ENCODE measurements around the gene CARD14. TPM values are rescaled to one million over a fixed set of nuclear protein-coding genes. Genes with fewer than 3 reads are reported as not detected.

The CARD14 gene
- polyA plus RNA-seq, 3 donors: 0.06 to 0.10 TPM; not detected in 1

DNA sequence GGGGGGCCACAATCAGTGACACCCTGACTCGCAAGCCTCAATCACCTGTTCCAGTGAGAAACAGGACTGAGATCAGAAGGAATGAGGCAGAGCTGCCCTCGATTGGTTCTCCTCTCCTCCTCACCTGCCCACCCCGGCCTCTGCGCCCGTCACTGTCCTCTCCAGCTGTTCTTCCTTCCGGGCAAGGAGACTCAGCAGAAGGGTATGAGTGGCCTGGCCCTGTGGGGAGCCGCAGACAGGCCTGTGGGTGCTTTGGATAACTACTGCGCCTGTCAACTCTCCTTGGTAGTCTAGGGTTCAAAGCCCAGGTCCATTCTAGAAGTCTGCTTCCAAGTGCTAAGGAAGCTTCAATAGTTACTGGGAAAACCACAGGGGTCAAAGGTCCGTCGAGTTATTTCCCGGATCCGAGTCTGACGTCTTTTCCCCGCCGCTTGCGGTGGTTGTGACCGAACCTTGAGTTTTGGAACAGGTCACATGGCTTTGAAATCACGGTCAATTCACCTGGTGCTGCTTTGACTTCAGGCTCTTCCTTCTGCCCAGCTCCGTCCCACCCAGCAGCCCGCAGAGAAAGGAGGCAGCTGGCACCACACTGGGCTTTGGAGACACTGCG lies 8.3 kb downstream of the CARD14 start:
- no peak overlapping the region for H3K27ac ChIP-seq (ENCODE audit: low read depth, low read length)
- WGBS, 3 donors: 79 to 85% (median 84%) methylated on average over 21 of the region's 21 CpGs

DNA sequence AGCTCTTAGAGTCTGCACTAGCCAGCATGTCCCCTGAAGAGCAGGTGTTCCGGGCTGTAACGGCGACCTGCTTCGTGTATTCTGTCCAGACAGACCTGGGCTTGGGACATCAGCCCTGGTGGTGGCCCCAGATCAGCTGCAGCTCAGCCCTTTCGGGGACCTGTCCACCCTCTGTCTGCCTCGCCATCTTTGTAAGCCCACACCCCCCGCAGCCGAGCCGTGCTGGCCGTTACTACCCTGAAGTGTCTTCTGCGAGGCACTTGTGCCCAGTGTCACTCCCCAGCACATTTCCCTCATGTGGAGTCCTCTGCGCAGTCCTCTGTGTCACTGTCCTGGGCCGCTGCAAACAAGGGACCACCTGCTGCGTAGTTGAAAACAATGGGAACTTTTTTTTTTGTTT lies 10.4 kb downstream of the CARD14 start:
- H3K27ac ChIP-seq (ENCODE audit: low read depth, low read length): no peak overlapping the region
- 82 to 92% (median 82%) methylated on average over 14 of the region's 14 CpGs for WGBS, 3 donors

DNA sequence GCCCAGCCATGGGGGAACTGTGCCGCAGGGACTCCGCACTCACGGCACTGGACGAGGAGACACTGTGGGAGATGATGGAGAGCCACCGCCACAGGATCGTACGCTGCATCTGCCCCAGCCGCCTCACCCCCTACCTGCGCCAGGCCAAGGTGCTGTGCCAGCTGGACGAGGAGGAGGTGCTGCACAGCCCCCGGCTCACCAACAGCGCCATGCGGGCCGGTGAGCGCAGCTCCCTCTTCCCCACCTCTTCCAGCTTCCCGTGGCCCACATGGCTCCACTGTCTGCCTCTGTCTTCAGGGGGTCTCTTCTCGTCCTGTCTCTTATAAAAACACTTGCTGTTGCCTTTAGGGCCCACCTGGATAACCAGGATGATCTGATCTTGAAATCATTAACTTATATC lies 11.6 kb downstream of the CARD14 start:
- WGBS, 3 donors: 88 to 94% (median 90%) methylated on average over 17 of the region's 17 CpGs
- H3K27ac ChIP-seq (ENCODE audit: low read depth, low read length): no peak overlapping the region

DNA sequence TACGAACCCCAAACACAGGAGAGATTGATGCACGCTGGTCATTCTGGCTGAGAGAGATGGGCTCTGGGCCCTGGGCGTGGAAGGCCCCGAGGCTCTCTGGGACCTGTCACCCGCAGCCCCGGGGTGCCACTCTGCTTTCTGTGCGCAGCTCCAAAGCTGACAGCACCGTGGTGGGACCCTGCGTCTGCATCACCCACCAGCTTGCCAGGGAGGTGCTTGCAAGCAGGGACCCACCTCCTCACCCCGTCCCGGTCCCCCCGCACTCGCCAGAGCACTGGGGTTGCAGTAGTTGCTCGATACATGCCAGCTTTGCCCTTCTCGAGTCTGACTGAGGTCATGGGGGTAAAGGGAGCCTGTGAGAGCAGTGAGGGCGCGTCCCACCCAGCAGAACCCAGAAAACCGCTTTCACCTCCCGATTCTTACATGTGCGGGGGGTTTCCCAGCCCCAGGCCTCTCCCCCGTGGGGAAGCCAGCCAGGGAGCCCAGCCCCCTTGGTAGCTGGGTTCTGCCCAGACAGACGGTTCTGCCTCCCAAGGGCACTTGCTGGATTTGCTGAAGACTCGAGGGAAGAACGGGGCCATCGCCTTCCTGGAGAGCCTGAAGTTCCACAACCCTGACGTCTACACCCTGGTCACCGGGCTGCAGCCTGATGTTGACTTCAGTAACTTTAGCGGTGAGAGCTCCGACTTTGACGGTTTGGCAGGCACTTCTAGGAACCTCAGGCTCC lies 12.5 kb downstream of the CARD14 start:
- 87 to 89% (median 88%) methylated on average over 30 of the region's 30 CpGs for WGBS, 3 donors
- no peak overlapping the region for H3K27ac ChIP-seq (ENCODE audit: low read depth, low read length)

DNA sequence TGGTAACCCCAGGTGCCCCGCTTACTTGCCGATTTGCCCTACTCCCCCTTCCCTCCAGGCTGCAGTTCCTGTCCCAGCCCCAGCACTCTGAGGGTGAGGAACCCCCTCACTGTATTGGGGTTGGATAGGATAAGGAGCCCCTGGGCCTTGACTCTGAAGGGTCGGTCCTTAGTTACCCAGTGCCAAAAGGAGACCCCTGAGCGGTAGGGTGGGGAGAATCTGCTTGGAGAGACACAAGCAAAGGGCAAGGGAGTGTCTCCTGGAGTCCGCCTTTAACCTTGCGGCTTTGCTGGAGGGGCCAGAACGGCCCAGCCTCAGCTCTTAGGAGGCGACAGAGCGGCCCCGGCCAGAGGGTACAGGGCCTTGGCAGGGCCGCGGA lies 13.0 kb downstream of the CARD14 start:
- 92 to 93% (median 92%) methylated on average over 12 of the region's 12 CpGs for WGBS, 3 donors
- no peak overlapping the region for H3K27ac ChIP-seq (ENCODE audit: low read depth, low read length)

DNA sequence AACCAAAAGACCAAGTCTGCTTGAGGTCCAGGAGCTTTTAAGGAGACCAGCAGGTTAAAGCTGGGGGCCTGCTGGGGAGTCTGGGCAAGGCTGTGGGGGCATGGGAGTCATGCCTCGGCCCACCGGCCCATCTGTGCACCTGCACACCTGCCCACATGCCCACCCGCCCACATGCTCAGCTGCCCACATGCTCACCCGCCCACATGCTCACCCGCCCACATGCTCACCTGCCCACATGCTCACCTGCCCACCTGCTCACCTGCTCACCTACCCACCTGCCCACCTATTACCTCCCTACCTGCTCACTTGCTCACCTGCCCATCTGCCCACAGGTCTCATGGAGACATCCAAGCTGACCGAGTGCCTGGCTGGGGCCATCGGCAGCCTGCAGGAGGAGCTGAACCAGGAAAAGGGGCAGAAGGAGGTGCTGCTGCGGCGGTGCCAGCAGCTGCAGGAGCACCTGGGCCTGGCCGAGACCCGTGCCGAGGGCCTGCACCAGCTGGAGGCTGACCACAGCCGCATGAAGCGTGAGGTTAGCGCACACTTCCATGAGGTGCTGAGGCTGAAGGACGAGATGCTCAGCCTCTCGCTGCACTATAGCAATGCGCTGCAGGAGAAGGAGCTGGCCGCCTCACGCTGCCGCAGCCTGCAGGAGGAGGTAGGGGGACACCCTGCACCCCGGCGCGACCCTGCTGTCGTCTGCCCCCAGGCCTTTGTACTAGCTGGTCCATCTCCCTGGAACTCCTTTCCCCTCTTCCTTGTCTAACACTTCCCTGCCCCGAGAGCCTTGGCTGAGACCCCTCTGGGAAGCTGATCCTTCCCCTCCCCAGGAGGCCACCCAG lies 14.0 kb downstream of the CARD14 start:
- 78 to 83% (median 81%) methylated on average over 23 to 26 of the region's 26 CpGs for WGBS, 3 donors
- H3K27ac ChIP-seq (ENCODE audit: low read depth, low read length): no peak overlapping the region

DNA sequence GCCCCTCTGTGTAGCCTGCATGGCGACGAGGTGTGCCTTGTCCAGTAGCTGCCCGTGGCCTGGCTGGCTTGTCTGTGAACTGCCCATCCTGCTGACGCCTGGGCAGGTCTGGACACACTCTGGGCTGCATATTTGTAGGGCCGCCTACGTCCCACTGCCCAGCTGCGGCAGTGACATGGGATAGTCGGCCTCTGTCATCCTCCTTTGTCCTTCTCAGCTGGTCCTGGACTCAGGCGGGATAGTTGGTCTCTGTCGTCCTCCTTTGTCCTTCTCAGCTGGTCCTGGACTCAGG lies 14.5 kb downstream of the CARD14 start:
- 84 to 86% (median 85%) methylated on average over 8 to 10 of the region's 10 CpGs for WGBS, 3 donors
- H3K27ac ChIP-seq (ENCODE audit: low read depth, low read length): no peak overlapping the region

DNA sequence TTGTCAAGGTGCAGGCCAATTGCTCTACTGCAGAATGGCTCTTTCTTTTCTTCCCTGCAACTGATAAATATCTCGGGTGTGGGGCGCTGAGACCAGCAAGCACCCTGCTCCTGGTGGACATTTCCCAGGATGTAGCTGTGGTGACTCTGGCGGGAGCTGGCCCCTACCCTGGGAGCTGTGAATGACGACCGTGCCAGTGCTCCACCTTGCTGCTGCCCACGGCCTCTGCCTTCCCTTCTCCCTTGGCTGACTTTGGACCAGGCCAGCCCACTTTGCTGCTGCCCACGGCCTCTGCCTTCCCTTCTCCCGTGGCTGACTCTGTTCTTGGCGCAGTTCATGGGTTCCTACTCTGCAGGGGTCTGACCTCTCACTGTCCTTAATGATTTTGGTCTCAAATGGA lies 16.1 kb downstream of the CARD14 start:
- 87 to 89% (median 89%) methylated on average over 9 of the region's 9 CpGs for WGBS, 3 donors
- no peak overlapping the region for H3K27ac ChIP-seq (ENCODE audit: low read depth, low read length)

DNA sequence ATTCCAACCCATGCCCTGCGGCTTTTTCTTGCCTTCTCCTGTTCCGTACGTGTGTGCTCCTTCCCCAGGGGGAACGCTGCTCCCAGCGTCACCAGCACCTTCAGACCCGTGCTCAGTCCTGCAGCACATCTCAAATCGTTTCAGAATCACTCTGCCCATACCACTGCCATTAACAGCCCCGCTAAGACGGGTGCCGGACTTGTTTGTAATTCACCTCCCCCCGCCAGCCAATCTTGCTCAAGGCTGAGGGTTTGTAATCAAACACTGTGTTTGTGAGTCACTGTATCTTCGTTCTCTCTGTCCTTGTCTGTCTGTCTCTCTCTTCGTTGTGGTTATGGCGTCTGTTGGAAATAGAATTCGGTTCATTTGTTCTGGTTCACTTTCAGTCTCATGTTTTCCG lies 17.3 kb downstream of the CARD14 start:
- no peak overlapping the region for H3K27ac ChIP-seq (ENCODE audit: low read depth, low read length)
- 60 to 81% (median 74%) methylated on average over 16 of the region's 16 CpGs for WGBS, 3 donors

DNA sequence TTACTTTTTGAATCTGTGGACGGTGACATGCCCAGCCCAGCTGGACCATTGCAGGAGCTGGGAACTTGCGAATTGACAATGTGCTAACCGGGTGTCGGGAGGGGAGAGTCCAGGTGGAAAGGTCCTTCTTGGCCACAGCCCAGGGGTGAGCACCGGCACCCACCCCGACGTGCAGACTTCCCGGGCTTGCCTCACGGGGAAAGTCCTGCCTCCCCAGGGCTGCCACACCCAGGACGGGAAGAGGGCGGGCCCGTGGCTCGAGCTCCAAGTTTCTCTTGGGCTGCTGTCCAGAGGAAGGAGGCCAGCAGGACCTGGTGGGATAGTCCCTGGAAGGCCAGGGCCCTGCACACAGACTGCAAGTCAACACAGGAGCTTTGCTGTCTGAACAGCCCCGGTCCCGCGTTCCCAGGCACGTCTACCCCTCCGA lies 17.7 kb downstream of the CARD14 start:
- 40 to 46% (median 42%) methylated on average over 15 to 18 of the region's 18 CpGs for WGBS, 3 donors
- H3K27ac ChIP-seq (ENCODE audit: low read depth, low read length): no peak overlapping the region

DNA sequence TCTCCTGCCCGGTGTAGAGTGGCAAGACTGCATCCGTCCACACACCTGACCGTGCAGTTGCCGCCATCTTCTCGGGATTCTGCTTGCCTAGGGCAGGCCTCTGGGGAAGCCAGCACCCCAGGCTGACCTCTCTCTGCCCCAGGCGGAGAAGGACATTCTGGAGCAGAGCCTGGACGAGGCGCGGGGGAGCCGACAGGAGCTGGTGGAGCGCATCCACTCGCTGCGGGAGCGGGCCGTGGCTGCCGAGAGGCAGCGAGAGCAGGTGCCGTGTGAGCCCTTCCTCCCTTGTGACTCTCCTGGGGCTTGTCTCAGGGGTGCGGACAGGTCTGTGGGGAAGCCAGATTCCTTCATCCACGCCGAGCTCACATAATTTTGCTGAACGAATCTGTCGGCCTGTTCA lies 19.8 kb downstream of the CARD14 start:
- WGBS, 3 donors: 79 to 89% (median 81%) methylated on average over 23 of the region's 23 CpGs
- no peak overlapping the region for H3K27ac ChIP-seq (ENCODE audit: low read depth, low read length)

DNA sequence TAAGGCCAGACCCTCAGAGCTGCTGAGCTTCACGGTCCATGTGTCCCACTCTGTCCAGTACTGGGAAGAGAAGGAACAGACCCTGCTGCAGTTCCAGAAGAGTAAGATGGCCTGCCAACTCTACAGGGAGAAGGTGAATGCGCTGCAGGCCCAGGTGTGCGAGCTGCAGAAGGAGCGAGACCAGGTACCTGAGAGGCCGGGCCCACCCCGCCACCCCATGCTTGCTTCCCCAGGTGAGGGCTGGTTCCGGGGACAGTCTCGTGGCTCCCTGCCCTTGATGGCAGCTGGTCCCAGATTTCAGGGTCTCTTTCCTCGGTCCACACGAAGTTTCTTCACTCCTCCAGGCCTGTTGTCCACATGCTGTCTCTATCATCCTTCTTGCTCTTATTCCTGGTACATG lies 20.9 kb downstream of the CARD14 start:
- no peak overlapping the region for H3K27ac ChIP-seq (ENCODE audit: low read depth, low read length)
- 92 to 96% (median 92%) methylated on average over 10 of the region's 10 CpGs for WGBS, 3 donors

DNA sequence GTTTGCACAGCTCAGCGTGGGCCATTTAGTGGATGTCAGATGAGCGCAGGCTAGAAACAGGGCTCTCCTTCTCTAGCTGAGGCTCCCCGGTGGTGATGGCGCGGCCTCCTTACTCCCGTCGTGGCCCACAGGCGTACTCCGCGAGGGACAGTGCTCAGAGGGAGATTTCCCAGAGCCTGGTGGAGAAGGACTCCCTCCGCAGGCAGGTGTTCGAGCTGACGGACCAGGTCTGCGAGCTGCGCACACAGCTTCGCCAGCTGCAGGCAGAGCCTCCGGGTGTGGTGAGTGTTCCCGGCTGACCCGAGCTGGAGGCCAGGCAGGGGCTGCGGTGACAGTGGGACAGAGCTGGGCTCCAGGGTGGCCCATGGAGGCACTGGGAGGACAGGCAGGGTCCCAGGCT lies 21.4 kb downstream of the CARD14 start:
- 74 to 85% (median 82%) methylated on average over 20 of the region's 20 CpGs for WGBS, 3 donors
- H3K27ac ChIP-seq (ENCODE audit: low read depth, low read length): no peak overlapping the region

DNA sequence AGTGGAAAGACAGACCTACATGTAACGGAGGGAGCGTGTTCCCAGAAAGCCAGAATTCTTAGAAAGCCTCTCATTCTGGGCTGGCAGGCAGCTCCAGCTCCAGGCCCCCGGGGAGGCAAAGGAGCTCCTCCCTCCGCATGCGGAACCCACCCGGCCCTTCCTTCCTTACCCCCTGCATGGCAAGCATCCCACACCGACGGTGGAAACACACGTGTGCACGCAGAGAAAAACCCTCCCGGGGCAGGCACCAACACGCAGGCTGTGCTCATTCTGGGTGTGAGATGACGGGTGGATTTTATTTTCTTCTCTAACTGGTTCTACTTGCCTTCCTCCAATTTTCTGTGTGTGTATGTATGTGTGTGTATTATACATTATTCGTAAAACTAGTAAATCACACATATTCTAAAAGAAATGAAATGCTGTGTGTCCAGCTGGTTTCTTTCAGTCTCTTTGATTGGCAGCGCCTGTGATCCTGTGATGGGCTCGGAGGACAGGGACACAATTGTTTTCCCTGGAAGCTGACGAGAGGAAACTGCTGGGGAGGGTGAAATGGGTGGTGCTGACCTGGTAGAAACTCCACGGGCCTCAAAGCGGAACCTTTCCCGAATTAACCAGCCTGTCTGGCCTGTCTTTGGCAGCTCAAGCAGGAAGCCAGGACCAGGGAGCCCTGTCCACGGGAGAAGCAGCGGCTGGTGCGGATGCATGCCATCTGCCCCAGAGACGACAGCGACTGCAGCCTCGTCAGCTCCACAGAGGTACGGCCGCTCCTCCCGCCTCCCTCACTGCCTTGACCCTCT lies 22.2 kb downstream of the CARD14 start:
- 34 to 45% (median 39%) methylated on average over 29 of the region's 29 CpGs for WGBS, 3 donors
- H3K27ac ChIP-seq (ENCODE audit: low read depth, low read length): no peak overlapping the region

DNA sequence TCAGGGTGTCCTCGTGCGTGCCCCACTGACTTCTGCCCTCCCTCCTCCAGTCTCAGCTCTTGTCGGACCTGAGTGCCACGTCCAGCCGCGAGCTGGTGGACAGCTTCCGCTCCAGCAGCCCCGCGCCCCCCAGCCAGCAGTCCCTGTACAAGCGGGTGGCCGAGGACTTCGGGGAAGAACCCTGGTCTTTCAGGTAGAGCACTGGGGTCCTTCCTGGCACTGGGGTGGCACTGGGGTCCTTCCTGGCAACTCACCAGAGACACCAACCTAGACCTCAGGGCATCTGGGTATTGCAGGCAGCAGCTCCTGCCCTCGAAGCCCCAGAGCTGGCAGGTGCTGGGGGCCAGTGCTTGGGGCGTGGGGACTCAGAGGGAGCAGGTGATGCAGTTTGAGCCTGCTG lies 25.3 kb downstream of the CARD14 start:
- 77 to 92% (median 85%) methylated on average over 14 of the region's 14 CpGs for WGBS, 3 donors
- H3K27ac ChIP-seq (ENCODE audit: low read depth, low read length): no peak overlapping the region

DNA sequence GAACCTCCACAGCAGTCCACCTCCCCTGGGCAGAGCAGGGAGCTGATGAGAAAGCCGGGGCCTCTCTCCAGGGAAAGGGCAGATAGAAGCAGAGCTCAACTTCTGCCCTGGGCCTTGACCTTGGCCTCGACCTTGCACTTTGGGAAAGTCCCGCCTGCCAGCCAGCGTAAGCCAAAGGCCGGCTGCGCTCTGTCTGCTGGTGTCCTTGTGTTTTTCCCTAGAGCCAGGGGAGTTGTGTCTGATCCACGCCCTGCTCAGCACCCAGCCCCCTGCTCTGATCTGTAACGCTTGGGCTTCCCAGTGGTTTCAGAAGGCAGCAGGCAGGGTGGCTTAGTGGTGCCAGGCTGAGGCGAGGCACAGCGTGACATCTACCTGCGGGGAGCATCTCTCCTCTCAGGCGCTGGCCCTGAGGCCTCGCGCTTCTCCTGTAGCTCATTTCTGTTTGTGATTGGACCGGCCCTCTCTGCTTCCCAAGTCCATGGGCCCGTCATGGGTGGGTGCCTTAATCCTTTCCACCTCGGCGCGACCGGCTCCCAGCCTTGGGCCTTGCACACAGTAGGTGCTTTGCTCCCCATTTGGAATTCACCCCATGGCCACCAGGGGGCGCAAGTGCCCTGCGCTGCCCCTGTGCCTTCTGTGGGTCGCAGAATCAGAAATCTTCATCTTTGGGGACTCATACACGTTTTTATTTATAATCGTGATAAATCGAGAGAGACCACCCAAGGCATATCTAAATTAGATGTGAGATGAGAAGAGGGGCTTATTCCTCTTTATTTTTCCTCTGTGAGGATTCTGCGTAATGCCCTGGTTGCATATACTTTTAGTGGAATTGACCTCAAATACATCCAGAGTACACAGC lies 26.1 kb downstream of the CARD14 start:
- H3K27ac ChIP-seq (ENCODE audit: low read depth, low read length): no peak overlapping the region
- WGBS, 3 donors: 46 to 65% (median 63%) methylated on average over 25 to 27 of the region's 27 CpGs

DNA sequence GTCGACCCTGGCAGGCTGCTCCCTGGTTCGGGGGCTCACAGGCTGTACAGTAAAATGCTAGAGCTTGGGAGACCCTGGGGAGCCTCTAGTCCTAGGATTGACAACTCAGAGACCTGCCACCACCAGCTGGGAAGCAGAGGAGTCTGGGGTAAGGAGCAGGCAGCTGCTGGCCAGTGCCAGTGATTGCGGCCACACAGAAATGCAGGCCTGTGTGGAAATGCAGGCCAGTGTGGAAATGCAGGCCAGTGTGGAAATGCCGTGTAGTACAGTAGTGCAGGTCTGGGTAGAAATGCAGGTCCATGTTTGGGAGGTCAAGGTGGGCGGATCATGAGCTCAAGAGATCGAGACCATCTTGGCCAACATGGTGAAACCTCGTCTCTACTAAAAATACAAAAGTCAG lies 26.8 kb downstream of the CARD14 start:
- WGBS, 3 donors: 90 to 91% (median 91%) methylated on average over 7 of the region's 7 CpGs
- H3K27ac ChIP-seq (ENCODE audit: low read depth, low read length): no peak overlapping the region

DNA sequence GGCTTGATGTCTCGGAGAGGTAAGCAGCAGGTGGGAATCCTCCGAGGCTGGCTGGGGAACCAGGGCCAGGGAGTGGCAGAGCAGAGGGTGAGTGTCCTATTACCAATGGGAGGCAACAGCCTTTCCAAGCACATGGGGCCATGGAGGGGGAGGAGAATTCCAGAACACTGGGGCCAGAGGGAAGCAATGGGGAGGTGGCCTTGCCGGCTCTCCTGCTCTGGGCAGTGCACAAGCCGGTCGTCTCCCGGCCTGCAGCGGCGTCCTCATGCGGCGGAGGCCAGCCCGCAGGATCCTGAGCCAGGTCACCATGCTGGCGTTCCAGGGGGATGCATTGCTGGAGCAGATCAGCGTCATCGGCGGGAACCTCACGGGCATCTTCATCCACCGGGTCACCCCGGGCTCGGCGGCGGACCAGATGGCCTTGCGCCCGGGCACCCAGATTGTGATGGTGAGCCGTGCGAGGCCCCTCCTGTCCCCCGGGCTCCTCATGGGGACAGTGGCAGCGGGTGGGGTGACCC lies 28.4 kb downstream of the CARD14 start:
- H3K27ac ChIP-seq (ENCODE audit: low read depth, low read length): no peak overlapping the region
- WGBS, 3 donors: 68 to 73% (median 70%) methylated on average over 26 to 27 of the region's 27 CpGs

All from adipose tissue (tissue), 3 donors.